H7 (cell line): ENCODE measurements around the gene TMEM120A. TPM values are rescaled to one million over a fixed set of nuclear protein-coding genes. Genes with fewer than 3 reads are reported as not detected.
"Not testable (repeated sequence)": the region's sequence is repeated elsewhere in the genome, so short reads cannot be mapped to it uniquely, and the experiment has no call there.

ENCODE experiments used
- DNase-seq: peaks from one replicate; pipeline ENCODE4 v3.0.0; 2012
- H3K27me3 ChIP-seq: 2 replicates; pipeline ENCODE4 v1.6.0; 2011; ENCODE audit warnings: mild to moderate bottlenecking, low read length; ENCODE audit not compliant: control insufficient read depth, insufficient read depth
- H3K36me3 ChIP-seq: replicated peaks from 2 replicates; pipeline ENCODE4 v1.5.1; 2011; ENCODE audit warnings: low read length; ENCODE audit not compliant: control insufficient read depth, insufficient read depth
- H3K4me3 ChIP-seq: 2 replicates; pipeline ENCODE4 v1.5.1; 2011; ENCODE audit warnings: low read depth, mild to moderate bottlenecking, control low read depth, low read length, moderate library complexity; ENCODE audit not compliant: insufficient read depth
- total RNA-seq: library from RNA; depleted of rRNA; stranded (reverse); fragments of >200 nt; shearing (Covaris generic); gene quantifications from 2 replicates; pipeline ENCODE4 v1.2.3, GENCODE V29; 2014; rRNA removed

The TMEM120A gene
- total RNA-seq: 11.0 and 12.8 TPM in 2 replicates

DNA sequence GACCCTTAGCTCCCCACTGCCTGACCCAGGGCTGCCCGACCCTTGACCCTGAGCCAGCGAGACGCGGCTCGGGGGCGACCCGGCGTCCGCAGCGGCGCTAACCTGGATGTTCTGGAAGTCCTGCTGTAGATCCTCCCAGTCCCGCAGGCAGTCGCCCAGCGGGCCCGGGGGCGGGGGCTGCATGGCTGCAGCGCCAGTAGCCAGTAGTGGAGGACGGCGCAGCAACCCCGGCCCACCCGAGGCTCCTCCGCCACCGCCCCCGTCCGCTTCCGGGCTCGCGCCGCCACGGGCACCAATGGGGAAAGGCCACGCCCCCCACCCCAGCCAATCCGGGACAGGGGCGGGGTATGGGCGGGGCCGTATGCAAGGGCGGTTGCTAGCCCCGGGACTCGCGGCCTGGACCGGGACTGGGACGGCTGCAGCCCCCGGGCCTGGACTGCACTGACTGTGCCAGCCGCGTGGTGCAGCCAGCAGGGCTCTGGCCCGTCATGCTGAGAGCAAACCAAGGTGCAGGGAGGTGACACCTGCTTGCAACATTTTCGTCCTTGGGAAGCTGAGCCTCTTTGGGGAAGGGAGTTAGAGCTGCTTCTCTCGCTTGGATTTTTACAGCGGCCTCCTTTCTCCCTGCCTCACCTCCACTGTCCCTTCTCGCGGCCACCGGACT, at the start of gene TMEM120A:
TMEM120A (minus strand) TSS at position 208 of the 664 bp plus-strand sequence; CDS start at position 183, 25 bp downstream.
- Histone ChIP-seq H3K27me3 (no peaks in the 10 kb centered on the region), H3K36me3 (no peaks in the 10 kb centered on the region), H3K4me3 (peak within 1 kb of the TSS; percentile 80)
- DNase-seq: peak; percentile 100

GRCh38 chr7:76040126-76040525, 45.7 kb upstream of the TMEM120A start:
- no peak for DNase-seq
- Histone ChIP-seq H3K36me3 (no peaks in the 10 kb centered on the region), H3K27me3 (no peaks in the 10 kb centered on the region), H3K4me3 (no peak overlapping the region)

DNA sequence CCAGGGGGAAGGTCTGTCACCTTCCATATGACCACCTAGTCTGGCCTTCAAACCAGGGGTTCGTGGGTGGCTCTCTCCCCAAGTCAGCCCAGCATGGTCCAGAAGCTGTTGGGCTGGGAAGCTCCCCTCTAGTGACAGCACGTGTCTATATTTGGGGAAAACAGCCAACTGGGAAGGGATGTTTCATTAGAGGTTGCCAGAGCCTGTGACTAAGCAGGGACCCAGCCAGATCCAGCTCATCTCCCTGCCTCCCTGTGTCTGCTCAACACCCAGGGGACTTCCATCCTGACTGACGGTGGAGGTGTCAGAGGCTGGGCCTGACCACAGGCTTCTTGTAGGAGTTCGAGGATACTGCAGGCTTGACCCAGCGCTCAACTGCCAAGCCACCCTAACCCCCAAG, 42.9 kb upstream of the TMEM120A start:
- no peak for DNase-seq
- no peaks in the 10 kb centered on the region for H3K27me3 ChIP-seq
- H3K36me3 ChIP-seq: no peaks in the 10 kb centered on the region
- H3K4me3 ChIP-seq: no peak overlapping the region

GRCh38 chr7:76031964-76032363, 37.6 kb upstream of the TMEM120A start:
- DNase-seq: no peak
- H3K27me3 ChIP-seq: no peaks in the 10 kb centered on the region
- peaks cover 2% of the 10 kb centered on the region for H3K36me3 ChIP-seq
- no peak overlapping the region for H3K4me3 ChIP-seq

DNA sequence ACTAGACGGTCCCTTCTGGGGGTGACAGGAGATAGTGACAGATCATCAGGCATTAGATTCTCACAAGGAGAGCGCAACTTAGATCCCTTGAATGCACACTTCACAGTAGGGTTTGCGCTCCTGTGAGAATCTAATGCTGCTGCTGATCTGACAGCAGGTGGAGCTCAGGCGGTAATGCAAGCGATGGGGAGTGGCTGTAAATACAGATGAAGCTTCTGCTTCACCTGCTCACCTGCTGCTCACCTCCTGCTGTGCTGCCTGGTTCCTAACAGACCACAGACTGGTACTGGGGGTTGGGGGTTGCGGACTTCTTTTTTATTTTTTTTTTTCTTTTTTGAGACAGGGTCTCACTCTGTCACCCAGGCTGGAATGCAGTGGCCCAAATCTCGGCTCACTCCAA, 35.3 kb upstream of the TMEM120A start:
- DNase-seq, H3K27me3 ChIP-seq, H3K36me3 ChIP-seq: not testable (repeated sequence)

GRCh38 chr7:76023002-76023401, 28.6 kb upstream of the TMEM120A start:
- no peak for DNase-seq
- Histone ChIP-seq H3K36me3 (peaks cover 7% of the 10 kb centered on the region), H3K4me3 (no peak overlapping the region), H3K27me3 (no peaks in the 10 kb centered on the region)

More for the DNA sequence above, 35.3 kb upstream of the TMEM120A start:
- H3K4me3 ChIP-seq: not testable (repeated sequence)

DNA sequence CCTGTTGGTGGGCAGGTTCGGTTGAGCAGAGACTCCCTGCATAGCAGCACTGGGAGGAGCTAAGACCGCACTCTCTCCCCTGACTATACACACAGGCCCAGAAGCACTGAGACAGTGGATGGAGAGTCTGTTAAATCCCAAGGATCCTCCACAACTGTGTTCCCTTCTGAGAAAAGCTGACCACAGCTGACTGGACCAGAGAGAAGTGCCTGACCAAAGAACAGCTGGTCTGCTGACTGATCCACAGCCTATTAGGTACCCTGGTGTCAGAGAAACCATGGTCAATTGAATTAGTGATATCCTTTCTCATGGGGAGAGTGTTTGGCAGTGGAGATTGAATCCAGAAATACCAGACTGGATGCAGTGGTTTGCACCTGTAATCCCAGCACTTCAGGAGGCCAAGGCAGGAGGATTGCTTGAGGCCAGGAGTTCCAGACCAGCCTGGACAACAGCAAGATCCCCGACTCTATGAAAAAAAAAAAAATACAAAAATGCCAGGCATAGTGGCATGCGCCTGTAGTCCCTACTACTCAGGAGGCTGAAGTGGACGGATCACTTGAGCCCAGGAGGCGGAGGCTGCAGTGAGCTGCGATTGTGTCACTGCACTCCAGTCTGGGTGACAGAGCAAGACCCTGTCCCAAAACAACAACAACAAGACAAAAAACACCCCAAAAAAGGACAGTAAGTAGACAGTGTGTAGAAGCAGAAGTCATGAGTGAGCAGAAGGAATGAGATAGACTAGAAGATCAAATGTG, 27.8 kb upstream of the TMEM120A start:
- H3K4me3 ChIP-seq: no peak overlapping the region
- no peaks in the 10 kb centered on the region for H3K27me3 ChIP-seq
- no peak for DNase-seq
- H3K36me3 ChIP-seq: peaks cover 7% of the 10 kb centered on the region

GRCh38 chr7:76020031-76020714, 25.8 kb upstream of the TMEM120A start:
- Histone ChIP-seq H3K36me3 (peaks cover 10% of the 10 kb centered on the region), H3K27me3 (no peaks in the 10 kb centered on the region), H3K4me3 (no peak overlapping the region)
- DNase-seq: peak; percentile 87

GRCh38 chr7:76018520-76018919, 24.1 kb upstream of the TMEM120A start:
- not testable (repeated sequence) for H3K4me3 ChIP-seq, H3K27me3 ChIP-seq, DNase-seq
- H3K36me3 ChIP-seq: peaks cover 10% of the 10 kb centered on the region

GRCh38 chr7:76016191-76016947, 22.0 kb upstream of the TMEM120A start:
- no peak for DNase-seq
- H3K27me3 ChIP-seq: no peaks in the 10 kb centered on the region
- peaks cover 9% of the 10 kb centered on the region for H3K36me3 ChIP-seq
- H3K4me3 ChIP-seq: no peak overlapping the region

DNA sequence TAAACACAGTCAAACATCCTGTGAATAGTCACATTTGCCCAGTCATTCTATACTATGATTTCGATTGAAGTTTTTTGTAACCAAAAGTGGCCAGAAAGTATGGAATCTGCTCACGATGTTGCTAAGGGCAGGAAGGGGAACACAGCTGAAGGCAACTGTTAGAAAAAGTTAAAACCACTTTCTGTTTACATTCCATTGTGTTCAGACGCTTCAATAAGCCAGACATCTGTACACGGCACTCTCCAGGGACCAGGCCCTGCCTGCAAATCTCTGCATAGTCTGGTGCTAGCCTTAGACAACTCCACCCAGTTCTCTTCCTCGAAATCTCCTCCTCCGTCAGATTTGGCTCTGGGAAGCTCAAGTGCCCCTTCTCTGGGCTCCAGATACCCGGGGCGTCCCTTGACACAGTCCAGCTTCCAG, 17.1 kb upstream of the TMEM120A start:
- Histone ChIP-seq H3K27me3 (no peaks in the 10 kb centered on the region), H3K4me3 (no peak overlapping the region), H3K36me3 (peaks cover 4% of the 10 kb centered on the region)
- no peak for DNase-seq

GRCh38 chr7:76009672-76010600, 15.5 kb upstream of the TMEM120A start:
- Histone ChIP-seq H3K36me3 (peaks cover 5% of the 10 kb centered on the region), H3K4me3 (no peak overlapping the region), H3K27me3 (no peaks in the 10 kb centered on the region)
- DNase-seq: no peak

- Histone ChIP-seq H3K27me3 (no peaks in the 10 kb centered on the region), H3K4me3 (no peak overlapping the region), H3K36me3 (peaks cover 7% of the 10 kb centered on the region)
- DNase-seq: peak; percentile 41
Observed at GRCh38 chr7:76008156-76008687, 13.8 kb upstream of the TMEM120A start.
